Neural crest cell (in vitro differentiated cells): ENCODE measurements around the gene EID3. TPM values are rescaled to one million over a fixed set of nuclear protein-coding genes. Genes with fewer than 3 reads are reported as not detected.

Source experiments
- DNase-seq: peaks from one replicate; pipeline ENCODE4 v3.0.0; 2021; ENCODE audit warnings: low read depth, mixed read lengths, low spot score
- H3K27ac Mint-ChIP-seq: one replicate; pipeline ENCODE4 v1.8.0; 2021; ENCODE audit warnings: mild to moderate bottlenecking, mixed read lengths; ENCODE audit not compliant: unreplicated experiment
- H3K27me3 Mint-ChIP-seq: 2 replicates; pipeline ENCODE4 v1.8.0; 2021; ENCODE audit warnings: low read depth, mild to moderate bottlenecking, mixed read lengths
- H3K36me3 Mint-ChIP-seq: 2 replicates; pipeline ENCODE4 v1.8.0; 2021; ENCODE audit warnings: low read depth, mild to moderate bottlenecking, mixed read lengths
- H3K4me1 Mint-ChIP-seq: 2 replicates; pipeline ENCODE4 v1.8.0; 2021; ENCODE audit warnings: mixed read lengths
- H3K4me3 Mint-ChIP-seq: one replicate; pipeline ENCODE4 v1.8.0; 2021; ENCODE audit warnings: mild to moderate bottlenecking, mixed read lengths
- H3K9me3 Mint-ChIP-seq: 2 replicates; pipeline ENCODE4 v1.8.0; 2021; ENCODE audit warnings: mixed read lengths
- total RNA-seq: library from RNA; stranded (reverse); gene quantifications from 2 replicates; pipeline ENCODE4 v1.2.1, GENCODE V29; 2021
- TF ChIP-seq, protein P1 (sequence below): fragments of 200-600 bp; sonication (generic); conservative IDR thresholded peaks from 2 replicates; pipeline ENCODE4 v1.5.0; 2021; ENCODE audit warnings: antibody characterized with exemption, mild to moderate bottlenecking

Gene EID3
- total RNA-seq, 1 donor from 2014 or later, result 3.0 TPM

DNA sequence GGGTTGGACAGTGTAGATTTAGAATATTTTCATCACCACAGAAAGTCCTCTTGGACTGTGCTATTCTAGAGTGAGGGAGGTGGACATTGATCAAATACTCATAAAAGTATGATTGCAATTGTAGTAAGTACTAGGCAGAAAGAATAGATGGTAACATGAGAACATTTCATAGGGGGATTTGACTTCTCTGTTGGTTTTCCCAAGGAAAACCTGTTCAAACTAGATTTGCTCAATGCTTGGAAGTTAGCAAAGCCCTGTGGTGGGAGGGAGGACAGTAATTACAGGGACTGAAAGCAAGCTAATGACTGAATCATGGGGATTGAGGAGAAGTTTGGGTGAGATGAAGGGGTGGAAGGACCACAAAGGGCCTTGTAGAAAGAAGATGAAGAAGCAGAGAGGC lies 24.4 kb upstream of the EID3 start:
- H3K4me3 Mint-ChIP-seq, result no peak overlapping the region
- TF ChIP-seq, protein P1, sequence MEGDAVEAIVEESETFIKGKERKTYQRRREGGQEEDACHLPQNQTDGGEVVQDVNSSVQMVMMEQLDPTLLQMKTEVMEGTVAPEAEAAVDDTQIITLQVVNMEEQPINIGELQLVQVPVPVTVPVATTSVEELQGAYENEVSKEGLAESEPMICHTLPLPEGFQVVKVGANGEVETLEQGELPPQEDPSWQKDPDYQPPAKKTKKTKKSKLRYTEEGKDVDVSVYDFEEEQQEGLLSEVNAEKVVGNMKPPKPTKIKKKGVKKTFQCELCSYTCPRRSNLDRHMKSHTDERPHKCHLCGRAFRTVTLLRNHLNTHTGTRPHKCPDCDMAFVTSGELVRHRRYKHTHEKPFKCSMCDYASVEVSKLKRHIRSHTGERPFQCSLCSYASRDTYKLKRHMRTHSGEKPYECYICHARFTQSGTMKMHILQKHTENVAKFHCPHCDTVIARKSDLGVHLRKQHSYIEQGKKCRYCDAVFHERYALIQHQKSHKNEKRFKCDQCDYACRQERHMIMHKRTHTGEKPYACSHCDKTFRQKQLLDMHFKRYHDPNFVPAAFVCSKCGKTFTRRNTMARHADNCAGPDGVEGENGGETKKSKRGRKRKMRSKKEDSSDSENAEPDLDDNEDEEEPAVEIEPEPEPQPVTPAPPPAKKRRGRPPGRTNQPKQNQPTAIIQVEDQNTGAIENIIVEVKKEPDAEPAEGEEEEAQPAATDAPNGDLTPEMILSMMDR, result no peak
- H3K4me1 Mint-ChIP-seq, result peaks cover 9% of the 10 kb centered on the region
- H3K27me3 Mint-ChIP-seq, result no peaks in the 10 kb centered on the region
- DNase-seq, result no peak
- H3K27ac Mint-ChIP-seq, result no peak overlapping the region
- H3K9me3 Mint-ChIP-seq, result no peaks in the 10 kb centered on the region
- H3K36me3 Mint-ChIP-seq, result no peaks in the 10 kb centered on the region

DNA sequence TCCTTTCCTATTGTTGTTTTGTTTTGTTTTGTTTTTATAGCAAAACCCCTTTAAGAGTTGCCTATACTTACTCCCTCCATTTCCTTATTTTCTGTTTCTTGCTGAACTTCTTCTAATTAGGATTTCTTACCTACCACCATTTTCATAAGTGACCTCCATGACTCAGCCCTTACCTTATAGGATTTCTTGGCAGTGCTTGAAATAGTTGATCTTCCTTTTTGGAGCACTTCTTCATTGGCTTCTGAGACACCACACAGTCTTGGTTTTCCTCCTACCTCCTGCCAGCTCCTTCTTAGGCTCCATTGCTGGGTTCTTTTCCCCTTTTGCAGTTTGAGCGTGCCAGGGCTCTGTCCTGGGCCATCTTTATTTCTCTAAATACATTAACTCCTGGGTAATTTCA lies 23.4 kb upstream of the EID3 start:
- no peaks in the 10 kb centered on the region for H3K9me3 Mint-ChIP-seq
- no peak overlapping the region for H3K27ac Mint-ChIP-seq

DNA sequence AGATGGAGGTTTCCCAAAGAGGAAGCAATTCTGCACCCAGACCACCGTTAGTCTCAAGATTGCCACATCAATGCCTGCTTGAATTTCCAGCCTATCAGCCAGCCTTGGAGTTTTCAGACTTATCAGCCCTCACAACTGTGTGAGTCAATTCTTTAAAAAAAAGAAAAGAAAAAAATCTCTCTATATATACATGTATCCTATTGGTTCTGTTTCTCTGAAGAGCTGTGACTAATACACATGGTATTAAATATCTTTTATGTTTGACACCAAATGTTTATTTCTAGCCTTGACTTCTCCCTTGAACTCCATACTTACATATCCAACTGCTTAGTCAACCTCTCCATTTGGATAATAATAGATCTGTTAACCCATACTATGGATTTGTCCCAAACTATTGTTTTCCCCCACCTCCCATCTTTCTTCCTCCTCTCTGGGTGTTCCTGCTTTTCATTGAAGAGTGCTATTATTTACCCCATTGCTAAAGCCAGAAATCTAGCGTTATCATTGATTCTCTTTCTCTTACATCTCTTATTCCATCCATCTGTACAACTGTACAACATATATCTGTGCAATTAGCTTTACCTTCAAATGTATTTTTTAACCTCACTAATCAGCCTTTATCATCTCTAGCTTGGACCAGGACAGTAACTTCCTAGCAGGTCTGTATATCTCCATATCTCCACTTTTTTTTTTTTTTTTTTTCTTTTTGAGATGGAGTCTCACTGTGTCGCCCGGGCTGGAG lies 22.7 kb upstream of the EID3 start:
- Mint-ChIP-seq H3K36me3 (no peaks in the 10 kb centered on the region), H3K27me3 (no peaks in the 10 kb centered on the region), H3K9me3 (no peaks in the 10 kb centered on the region), H3K4me3 (no peak overlapping the region), H3K27ac (no peak overlapping the region), H3K4me1 (peaks cover 14% of the 10 kb centered on the region)
- TF ChIP-seq, protein P1, result no peak
- DNase-seq, result no peak

More for the DNA sequence above, 23.4 kb upstream of the EID3 start:
- H3K36me3 Mint-ChIP-seq, result no peaks in the 10 kb centered on the region
- DNase-seq, result no peak
- H3K27me3 Mint-ChIP-seq, result no peaks in the 10 kb centered on the region
- TF ChIP-seq, protein P1, result no peak
- H3K4me3 Mint-ChIP-seq, result no peak overlapping the region
- peaks cover 9% of the 10 kb centered on the region for H3K4me1 Mint-ChIP-seq

DNA sequence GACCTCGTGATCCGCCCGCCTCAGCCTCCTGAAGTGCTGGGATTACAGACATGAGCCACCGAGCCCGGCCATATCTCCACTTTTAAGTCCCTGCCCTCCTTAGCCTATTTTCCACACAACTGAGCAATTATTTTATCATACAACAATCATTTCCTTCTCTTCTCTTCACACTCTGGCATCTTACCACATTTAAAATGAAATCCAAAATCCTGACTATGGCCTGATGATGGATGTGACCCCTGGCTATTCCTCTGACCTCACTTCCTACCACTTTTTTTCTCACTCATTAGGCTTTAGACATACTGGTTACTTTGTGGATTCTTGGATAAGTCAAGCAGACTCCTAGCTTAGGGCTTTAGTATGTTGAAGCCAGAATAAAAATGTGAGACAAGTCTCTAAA lies 21.9 kb upstream of the EID3 start:
- no peak overlapping the region for H3K27ac Mint-ChIP-seq
- H3K9me3 Mint-ChIP-seq, result no peaks in the 10 kb centered on the region
- no peaks in the 10 kb centered on the region for H3K27me3 Mint-ChIP-seq

DNA sequence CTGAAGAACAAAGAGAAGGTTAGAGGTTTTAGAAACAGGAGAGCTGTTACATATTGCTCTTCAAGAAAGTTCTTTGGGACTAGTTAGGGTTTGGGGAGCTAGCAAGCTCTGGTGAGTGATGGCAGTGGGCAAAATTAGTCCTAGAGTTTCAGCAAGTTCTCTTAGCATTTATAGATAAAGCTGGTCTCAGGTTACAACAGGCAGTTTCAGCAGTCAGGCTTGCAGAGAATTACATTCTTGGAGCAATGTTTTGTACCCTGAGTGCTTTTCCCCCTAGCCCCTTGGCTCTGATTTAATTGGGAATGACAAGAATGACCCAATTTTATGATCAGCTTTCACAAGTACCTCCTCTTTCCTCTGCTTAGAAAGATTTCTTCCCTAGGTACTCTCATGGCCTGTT lies 21.4 kb upstream of the EID3 start:
- TF ChIP-seq, protein P1, result no peak
- Mint-ChIP-seq H3K4me3 (no peak overlapping the region), H3K4me1 (peaks cover 25% of the 10 kb centered on the region), H3K9me3 (no peaks in the 10 kb centered on the region), H3K36me3 (no peaks in the 10 kb centered on the region), H3K27ac (no peak overlapping the region), H3K27me3 (no peaks in the 10 kb centered on the region)
- no peak for DNase-seq

More for the DNA sequence above, 21.9 kb upstream of the EID3 start:
- no peaks in the 10 kb centered on the region for H3K36me3 Mint-ChIP-seq
- TF ChIP-seq, protein P1, result no peak
- no peak for DNase-seq
- H3K4me3 Mint-ChIP-seq, result no peak overlapping the region
- H3K4me1 Mint-ChIP-seq, result peaks cover 22% of the 10 kb centered on the region
